Calu3 (cell line): Measurements from ENCODE around the gene CDC42BPB. TPM values are rescaled to one million over a fixed set of nuclear protein-coding genes. Genes with fewer than 3 reads are reported as not detected.

Source experiments
- BruUV-seq: library from RNA; stranded (reverse); fragments of 400-500 nt; replicated peaks from 2 replicates; lab custom pipeline; 2021; lab: Mats Ljungman, UMichigan
- CTCF ChIA-PET: fragments of 300-600 bp; sonication (Branson Sonifier 250); formaldehyde crosslinking; loops from one replicate; lab custom pipeline; 2022; ENCODE audit warnings: antibody characterized with exemption; lab: Charles Lee
- DNase-seq: peaks from one replicate; pipeline ENCODE4 v3.0.0; 2022
- H3K27ac Mint-ChIP-seq: one replicate; pipeline ENCODE4 v1.8.0; 2022; ENCODE audit warnings: mixed read lengths; ENCODE audit not compliant: unreplicated experiment
- H3K27me3 Mint-ChIP-seq: one replicate; pipeline ENCODE4 v1.8.0; 2022; ENCODE audit warnings: mixed read lengths; ENCODE audit not compliant: unreplicated experiment
- H3K36me3 Mint-ChIP-seq: one replicate; pipeline ENCODE4 v1.8.0; 2022; ENCODE audit warnings: mild to moderate bottlenecking, moderate library complexity, mixed read lengths; ENCODE audit not compliant: insufficient read depth, unreplicated experiment
- H3K4me1 Mint-ChIP-seq: one replicate; pipeline ENCODE4 v1.8.0; 2022; ENCODE audit warnings: mild to moderate bottlenecking, low read depth, mixed read lengths; ENCODE audit not compliant: unreplicated experiment
- H3K4me3 Mint-ChIP-seq: one replicate; pipeline ENCODE4 v1.8.0; 2022; ENCODE audit warnings: mild to moderate bottlenecking, low read depth, moderate library complexity, mixed read lengths; ENCODE audit not compliant: unreplicated experiment
- H3K9me3 Mint-ChIP-seq: one replicate; pipeline ENCODE4 v1.8.0; 2022; ENCODE audit warnings: low read depth, mixed read lengths; ENCODE audit not compliant: unreplicated experiment
- intact Hi-C: fragments of 100-400 bp; cut with micrococcal nuclease; formaldehyde crosslinking; loops from one replicate; pipeline ENCODE4 v1.10.0; 2022; ENCODE audit not compliant: unreplicated experiment
- total RNA-seq: library from RNA; stranded (reverse); gene quantifications from 2 replicates; pipeline ENCODE4 v1.2.3, GENCODE V29; 2022
- TF ChIP-seq, protein P1 (sequence below): fragments of 200-600 bp; IDR thresholded peaks from one replicate; pipeline ENCODE4 v1.8.0; 2022; ENCODE audit warnings: antibody characterized with exemption; ENCODE audit not compliant: unreplicated experiment

Gene CDC42BPB
- total RNA-seq, 1 experiment from 2014 or later, result 98.7 TPM

DNA sequence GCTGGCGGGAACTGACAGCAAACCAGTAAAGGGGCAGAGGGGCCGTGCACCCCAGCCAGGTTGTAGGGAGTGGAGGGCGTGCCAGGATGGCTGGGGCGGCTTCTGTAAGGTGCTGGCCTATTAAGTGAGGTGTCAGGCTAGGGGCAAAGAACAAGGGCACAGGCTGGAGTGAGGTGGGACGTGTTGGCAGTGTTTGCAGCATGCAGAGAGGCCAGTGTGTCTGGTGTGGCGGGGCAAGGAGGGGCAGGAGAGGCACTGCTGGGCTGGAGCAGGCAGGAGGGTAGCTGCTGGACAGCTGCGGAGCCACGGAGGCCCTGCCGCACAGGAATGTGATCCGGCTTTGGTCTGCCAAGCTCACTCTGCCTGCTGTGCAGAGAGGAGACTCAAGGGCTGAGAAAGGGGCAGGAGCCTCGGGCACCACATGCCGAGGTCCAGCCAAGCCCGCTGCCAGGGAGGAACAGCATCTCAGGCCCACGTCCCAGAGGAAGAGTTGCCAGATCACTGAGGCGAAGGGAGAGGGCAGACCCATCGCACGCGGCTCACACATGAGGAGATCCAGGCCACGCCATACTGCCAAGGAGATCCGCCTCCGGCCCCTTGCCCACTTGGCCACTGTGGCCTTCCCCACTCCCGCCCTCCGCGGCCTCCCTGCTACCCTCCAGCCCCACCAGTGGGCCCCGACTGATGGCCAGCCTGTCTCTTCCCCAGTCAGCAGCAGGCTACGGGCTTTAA is 88.1 kb downstream of the CDC42BPB start:
- Mint-ChIP-seq H3K9me3 (no peaks in the 10 kb centered on the region), H3K36me3 (peaks cover 70% of the 10 kb centered on the region), H3K4me1 (no peaks in the 10 kb centered on the region), H3K27ac (no peak overlapping the region), H3K27me3 (no peaks in the 10 kb centered on the region), H3K4me3 (no peak overlapping the region)
- BruUV-seq, result no TSS peak
- intact Hi-C loops, result no loop called here
- no peak for DNase-seq
- TF ChIP-seq, protein P1, sequence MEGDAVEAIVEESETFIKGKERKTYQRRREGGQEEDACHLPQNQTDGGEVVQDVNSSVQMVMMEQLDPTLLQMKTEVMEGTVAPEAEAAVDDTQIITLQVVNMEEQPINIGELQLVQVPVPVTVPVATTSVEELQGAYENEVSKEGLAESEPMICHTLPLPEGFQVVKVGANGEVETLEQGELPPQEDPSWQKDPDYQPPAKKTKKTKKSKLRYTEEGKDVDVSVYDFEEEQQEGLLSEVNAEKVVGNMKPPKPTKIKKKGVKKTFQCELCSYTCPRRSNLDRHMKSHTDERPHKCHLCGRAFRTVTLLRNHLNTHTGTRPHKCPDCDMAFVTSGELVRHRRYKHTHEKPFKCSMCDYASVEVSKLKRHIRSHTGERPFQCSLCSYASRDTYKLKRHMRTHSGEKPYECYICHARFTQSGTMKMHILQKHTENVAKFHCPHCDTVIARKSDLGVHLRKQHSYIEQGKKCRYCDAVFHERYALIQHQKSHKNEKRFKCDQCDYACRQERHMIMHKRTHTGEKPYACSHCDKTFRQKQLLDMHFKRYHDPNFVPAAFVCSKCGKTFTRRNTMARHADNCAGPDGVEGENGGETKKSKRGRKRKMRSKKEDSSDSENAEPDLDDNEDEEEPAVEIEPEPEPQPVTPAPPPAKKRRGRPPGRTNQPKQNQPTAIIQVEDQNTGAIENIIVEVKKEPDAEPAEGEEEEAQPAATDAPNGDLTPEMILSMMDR, result no peak
- CTCF ChIA-PET, result no interaction called here

DNA sequence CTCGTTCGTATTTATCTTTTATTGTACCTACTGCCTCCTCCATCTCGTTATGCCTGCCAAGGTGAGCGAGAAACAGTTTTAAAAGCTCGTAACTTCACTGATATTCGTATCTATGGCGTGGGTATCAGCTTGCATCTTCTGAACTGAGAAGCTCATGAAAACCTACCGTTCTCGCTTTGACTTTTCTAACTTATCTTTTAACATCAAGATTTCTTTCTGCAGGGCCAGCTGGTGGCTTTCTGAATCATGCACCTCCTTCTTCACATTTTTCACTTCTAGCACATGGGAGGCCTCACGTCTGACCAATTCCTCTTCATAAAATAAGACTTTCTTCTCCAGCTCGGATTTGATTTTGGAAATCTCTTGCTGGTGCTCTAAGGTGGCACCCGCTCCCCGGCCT is 89.0 kb downstream of the CDC42BPB start:
- H3K9me3 Mint-ChIP-seq, result no peaks in the 10 kb centered on the region

DNA sequence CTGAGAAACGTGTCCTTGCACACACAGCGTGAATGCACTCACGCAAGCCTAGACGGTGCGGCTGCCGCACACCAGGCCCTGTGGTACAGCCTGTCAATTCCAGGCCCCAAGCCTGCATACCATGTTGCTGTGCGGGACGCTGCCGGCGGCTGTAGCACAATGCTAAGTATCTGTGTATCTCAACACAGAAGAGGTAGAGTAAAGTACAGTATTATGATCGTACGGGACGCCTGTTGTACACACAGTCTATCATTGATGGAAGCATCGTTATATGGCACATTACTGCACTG is 89.9 kb downstream of the CDC42BPB start:
- Mint-ChIP-seq H3K9me3 (no peaks in the 10 kb centered on the region), H3K4me3 (no peak overlapping the region), H3K27ac (no peak overlapping the region), H3K4me1 (no peaks in the 10 kb centered on the region), H3K36me3 (peaks cover 71% of the 10 kb centered on the region), H3K27me3 (no peaks in the 10 kb centered on the region)
- TF ChIP-seq, protein P1, result no peak
- CTCF ChIA-PET, result no interaction called here
- intact Hi-C loops, result no loop called here
- BruUV-seq, result no TSS peak
- no peak for DNase-seq

More for the DNA sequence above, 89.0 kb downstream of the CDC42BPB start:
- DNase-seq, result no peak
- Mint-ChIP-seq H3K36me3 (peaks cover 67% of the 10 kb centered on the region), H3K4me1 (no peaks in the 10 kb centered on the region), H3K27me3 (no peaks in the 10 kb centered on the region), H3K27ac (no peak overlapping the region), H3K4me3 (no peak overlapping the region)
- no TSS peak for BruUV-seq
- TF ChIP-seq, protein P1, result no peak
- intact Hi-C loops, result no loop called here
- CTCF ChIA-PET, result interaction anchor here (0.6 kb wide), 1 partner anchor 159 kb away, joined by 3 read pairs; no protein-coding TSS in a partner anchor

DNA sequence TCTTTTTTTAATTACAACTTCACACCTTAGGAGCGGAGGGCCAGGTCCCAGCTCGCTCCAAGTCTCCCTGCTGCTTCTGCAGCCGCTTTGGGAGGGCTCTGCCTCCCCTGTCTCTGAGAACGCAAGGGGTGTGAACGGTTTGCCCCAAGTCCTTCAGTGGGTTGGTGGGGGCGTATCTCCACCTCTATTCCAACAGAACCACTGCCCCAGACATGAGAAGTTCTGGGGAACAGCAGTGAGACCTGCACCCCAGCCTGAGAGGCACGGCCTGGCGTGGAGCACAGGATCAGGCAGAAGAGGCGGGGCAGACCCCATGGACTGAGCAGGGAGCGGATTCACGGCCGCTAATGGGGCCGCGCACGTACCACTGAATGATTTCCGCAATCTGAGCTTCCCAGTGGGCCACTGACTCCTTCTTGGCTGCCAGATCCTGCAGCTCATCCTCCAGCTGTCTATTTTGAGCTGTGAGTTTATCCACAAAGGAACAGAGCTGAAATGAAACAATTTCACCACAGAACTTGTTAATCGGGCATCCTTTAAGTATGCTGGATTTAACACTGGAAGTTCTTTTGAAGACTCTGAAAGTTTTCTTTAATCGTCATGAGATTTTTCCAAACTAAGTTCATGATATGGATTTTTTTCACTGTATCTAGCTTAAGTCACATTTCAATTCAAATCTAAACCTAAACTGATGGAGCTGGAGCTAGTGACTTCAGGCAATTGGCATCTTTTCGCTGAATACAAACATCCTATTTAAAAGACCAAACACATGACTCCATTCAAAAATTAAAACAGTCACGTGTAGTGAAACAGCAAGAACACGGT is 90.5 kb downstream of the CDC42BPB start:
- Mint-ChIP-seq H3K27ac (no peak overlapping the region), H3K9me3 (no peaks in the 10 kb centered on the region), H3K4me1 (no peaks in the 10 kb centered on the region), H3K36me3 (peaks cover 74% of the 10 kb centered on the region), H3K27me3 (no peaks in the 10 kb centered on the region), H3K4me3 (no peak overlapping the region)
- BruUV-seq, result no TSS peak
- no peak for DNase-seq
- TF ChIP-seq, protein P1, result no peak
- intact Hi-C loops, result no loop called here
- CTCF ChIA-PET, result no interaction called here
